ENCODE results near the gene RAD50. TPM values are rescaled to one million over a fixed set of nuclear protein-coding genes. Genes with fewer than 3 reads are reported as not detected.
"Not testable (repeated sequence)": the region's sequence is repeated elsewhere in the genome, so short reads cannot be mapped to it uniquely, and the experiment has no call there.

RAD50 gene
- 24.5 and 27.8 TPM in 2 replicates for total RNA-seq (2014; rRNA removed; shearing (Covaris generic))
- 11.2 and 15.4 TPM in 2 replicates for polyA plus RNA-seq (2015; cell fraction: cytosol; rRNA removed)
- 25.1 and 39.2 TPM in 2 replicates for polyA plus RNA-seq (2015; cell fraction: nucleus; rRNA removed)

DNA sequence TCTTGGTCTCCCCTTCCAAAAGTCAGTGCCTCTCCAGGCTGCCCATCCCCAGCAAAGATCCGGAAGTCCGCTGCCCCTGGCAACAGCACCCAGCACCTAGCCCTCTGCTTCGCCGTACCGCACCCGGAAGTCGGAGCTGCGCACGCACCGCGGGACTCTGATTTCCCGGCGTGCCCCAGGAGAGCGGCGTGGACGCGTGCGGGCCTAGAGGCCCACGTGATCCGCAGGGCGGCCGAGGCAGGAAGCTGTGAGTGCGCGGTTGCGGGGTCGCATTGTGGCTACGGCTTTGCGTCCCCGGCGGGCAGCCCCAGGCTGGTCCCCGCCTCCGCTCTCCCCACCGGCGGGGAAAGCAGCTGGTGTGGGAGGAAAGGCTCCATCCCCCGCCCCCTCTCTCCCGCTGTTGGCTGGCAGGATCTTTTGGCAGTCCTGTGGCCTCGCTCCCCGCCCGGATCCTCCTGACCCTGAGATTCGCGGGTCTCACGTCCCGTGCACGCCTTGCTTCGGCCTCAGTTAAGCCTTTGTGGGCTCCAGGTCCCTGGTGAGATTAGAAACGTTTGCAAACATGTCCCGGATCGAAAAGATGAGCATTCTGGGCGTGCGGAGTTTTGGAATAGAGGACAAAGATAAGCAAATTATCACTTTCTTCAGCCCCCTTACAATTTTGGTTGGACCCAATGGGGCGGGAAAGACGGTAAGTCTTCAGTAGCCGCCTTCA, at the start of gene RAD50:
Gene RAD50 (plus strand): TSS at position 215 of the 715 bp plus-strand sequence. CDS start 348 bp downstream, at position 563.
- DNase-seq (ENCODE audit: low read depth, low spot score) = peak; percentile 92
- in situ Hi-C loops (cut with HindIII; ENCODE audit: low pct_unique_long_range_greater_than_20kb, low sequenced_read_pairs) = no loop called here

GRCh38 chr5:132510076-132510475, 46.7 kb upstream of the RAD50 start:
- in situ Hi-C loops (cut with HindIII; ENCODE audit: low pct_unique_long_range_greater_than_20kb, low sequenced_read_pairs) = no loop called here

GRCh38 chr5:132513618-132514336, 43.0 kb upstream of the RAD50 start:
- in situ Hi-C loops (cut with HindIII; ENCODE audit: low pct_unique_long_range_greater_than_20kb, low sequenced_read_pairs); DNase-seq (ENCODE audit: low read depth, low spot score): not testable (repeated sequence)

More at GRCh38 chr5:132510076-132510475, 46.7 kb upstream of the RAD50 start:
- DNase-seq (ENCODE audit: low read depth, low spot score) = no peak

DNA sequence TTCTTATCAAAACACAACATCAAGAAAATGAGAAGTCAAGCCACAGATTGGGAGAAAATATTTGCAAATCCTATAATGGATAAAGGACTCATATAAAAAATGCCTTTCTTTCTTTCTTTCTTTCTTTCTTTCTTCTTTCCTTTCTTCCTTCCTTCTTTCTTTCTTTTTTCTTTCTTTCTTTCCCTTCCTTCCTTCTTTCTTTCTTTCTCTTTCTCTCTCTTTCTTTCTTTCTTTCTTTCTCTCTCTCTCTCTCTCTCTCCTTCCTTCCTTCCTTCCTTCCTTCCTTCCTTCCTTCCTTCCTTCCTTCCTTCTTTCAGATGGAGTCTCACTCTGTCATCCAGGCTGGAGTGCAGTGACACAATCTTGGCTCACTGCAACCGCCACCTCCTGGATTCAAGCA, 34.7 kb upstream of the RAD50 start:
- in situ Hi-C loops (cut with HindIII; ENCODE audit: low pct_unique_long_range_greater_than_20kb, low sequenced_read_pairs) = not testable (repeated sequence)

DNA sequence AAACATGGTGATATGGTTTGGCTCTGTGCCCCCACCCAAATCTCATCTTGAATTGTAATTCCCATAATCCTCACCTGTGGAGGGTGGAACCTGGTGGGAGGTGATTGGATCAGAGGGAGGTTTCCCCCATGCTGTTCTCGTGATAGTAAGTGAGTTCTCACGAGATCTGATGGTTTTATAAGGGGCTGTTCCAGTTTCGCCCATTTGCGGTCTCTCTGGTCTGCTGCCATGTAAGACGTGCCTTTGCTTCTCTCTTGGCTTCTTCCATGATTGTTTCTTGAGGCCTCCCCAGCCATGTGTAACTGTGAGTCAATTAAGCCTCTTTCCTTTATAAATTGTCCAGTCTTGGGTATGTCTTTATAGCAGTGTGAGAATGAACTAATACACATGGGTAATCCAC, 31.9 kb upstream of the RAD50 start:
- in situ Hi-C loops (cut with HindIII; ENCODE audit: low pct_unique_long_range_greater_than_20kb, low sequenced_read_pairs); DNase-seq (ENCODE audit: low read depth, low spot score): not testable (repeated sequence)

More for the DNA sequence above, 34.7 kb upstream of the RAD50 start:
- not testable (repeated sequence) for DNase-seq (ENCODE audit: low read depth, low spot score)

GRCh38 chr5:132525299-132525724, 31.5 kb upstream of the RAD50 start:
- in situ Hi-C loops (cut with HindIII; ENCODE audit: low pct_unique_long_range_greater_than_20kb, low sequenced_read_pairs) = no loop called here
- DNase-seq (ENCODE audit: low read depth, low spot score) = no peak

GRCh38 chr5:132526290-132526973, 30.3 kb upstream of the RAD50 start:
- in situ Hi-C loops (cut with HindIII; ENCODE audit: low pct_unique_long_range_greater_than_20kb, low sequenced_read_pairs) = no loop called here
- DNase-seq (ENCODE audit: low read depth, low spot score) = peak; percentile 73

DNA sequence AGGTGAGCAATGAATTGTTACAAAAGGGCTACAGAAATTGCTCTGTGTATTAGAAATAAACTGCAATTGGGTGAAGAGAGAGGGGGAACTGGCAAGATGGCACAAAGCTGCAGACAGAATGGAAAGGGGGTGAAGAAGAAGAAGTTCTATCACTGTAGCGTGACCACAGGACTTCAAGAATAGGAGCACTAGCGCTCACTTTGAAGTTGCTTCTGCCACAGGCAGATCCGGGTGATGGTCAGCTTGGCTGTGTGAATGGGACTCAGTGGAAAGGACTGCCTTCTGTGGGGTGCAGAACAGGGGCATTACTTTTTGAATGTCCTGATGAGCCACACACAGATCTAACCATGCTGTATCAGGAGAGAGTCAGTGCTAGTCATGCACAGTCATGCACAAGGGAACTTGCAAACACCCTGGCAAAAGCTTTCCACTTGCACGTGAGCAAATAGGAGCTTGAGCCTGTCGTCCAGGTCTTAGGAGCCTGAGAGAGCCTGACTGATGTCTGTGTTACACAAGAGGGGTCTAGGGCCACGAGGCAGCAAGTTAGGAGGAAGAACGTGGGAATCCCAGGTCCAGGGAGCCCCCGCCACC, 29.7 kb upstream of the RAD50 start:
- no peak for DNase-seq (ENCODE audit: low read depth, low spot score)
- in situ Hi-C loops (cut with HindIII; ENCODE audit: low pct_unique_long_range_greater_than_20kb, low sequenced_read_pairs) = no loop called here

DNA sequence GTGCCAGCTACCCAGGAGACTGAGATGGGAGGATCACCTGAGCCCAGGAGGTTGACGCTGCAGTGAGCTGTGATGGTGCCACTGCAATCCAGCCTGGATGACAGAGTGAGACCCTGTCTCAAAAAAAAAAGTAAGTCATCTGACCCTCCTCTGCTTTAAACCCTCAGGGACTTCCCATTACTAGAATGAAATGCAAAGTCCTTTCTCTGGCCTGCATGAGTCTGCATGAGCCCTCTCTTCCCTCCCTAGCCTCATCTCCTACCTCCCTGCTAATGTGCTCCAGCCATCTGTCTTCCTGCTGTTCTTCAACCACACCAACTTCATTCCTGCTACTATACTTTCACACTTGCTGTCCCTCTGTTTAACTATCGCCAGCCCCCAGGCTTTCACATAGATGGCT, 28.8 kb upstream of the RAD50 start:
- in situ Hi-C loops (cut with HindIII; ENCODE audit: low pct_unique_long_range_greater_than_20kb, low sequenced_read_pairs) = no loop called here
- DNase-seq (ENCODE audit: low read depth, low spot score) = no peak

- in situ Hi-C loops (cut with HindIII; ENCODE audit: low pct_unique_long_range_greater_than_20kb, low sequenced_read_pairs) = no loop called here
- DNase-seq (ENCODE audit: low read depth, low spot score) = no peak
Measured at GRCh38 chr5:132528866-132529634, 27.7 kb upstream of the RAD50 start.

DNA sequence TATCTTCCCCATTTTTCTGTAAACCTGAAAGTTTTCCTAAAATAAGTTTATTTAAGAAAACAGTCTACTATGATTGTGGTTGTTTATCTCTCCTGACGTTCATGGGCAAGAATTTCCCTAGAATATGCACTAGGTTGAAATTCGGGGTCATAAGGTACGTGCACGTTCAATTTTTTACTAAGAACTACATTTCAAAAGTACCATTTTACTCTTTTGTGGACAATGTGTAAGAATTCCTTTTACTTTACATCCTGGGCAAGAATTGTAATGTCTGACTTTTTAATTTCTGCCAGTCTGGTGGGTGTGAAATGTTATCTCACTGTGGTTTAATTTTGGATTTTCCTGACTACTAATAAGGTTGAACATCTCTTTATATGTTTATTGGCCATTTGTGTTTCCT, 25.8 kb upstream of the RAD50 start:
- DNase-seq (ENCODE audit: low read depth, low spot score) = no peak
- in situ Hi-C loops (cut with HindIII; ENCODE audit: low pct_unique_long_range_greater_than_20kb, low sequenced_read_pairs) = no loop called here

DNA sequence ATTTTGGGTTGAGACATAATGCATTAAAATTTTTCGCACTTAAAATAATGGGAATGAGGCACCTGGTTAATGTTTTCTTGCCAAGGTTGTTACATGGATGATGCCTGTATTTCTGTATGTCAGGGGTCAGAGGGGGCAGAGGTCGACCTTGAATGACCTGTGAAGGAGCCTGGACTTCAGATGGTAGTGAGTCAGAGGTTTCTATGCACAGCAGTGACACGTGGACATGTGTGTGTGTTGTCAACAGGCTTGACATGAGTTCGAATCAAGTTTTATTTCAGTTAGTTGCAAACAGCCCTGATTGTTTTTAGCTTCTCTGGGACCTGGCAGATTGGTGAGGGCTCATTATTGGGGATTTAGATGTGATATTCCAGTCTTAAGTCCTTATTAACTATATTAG, 17.1 kb upstream of the RAD50 start:
- no peak for DNase-seq (ENCODE audit: low read depth, low spot score)
- in situ Hi-C loops (cut with HindIII; ENCODE audit: low pct_unique_long_range_greater_than_20kb, low sequenced_read_pairs) = no loop called here

- no peak for DNase-seq (ENCODE audit: low read depth, low spot score)
- in situ Hi-C loops (cut with HindIII; ENCODE audit: low pct_unique_long_range_greater_than_20kb, low sequenced_read_pairs) = no loop called here
Measured at GRCh38 chr5:132540149-132540548, 16.6 kb upstream of the RAD50 start.

DNA sequence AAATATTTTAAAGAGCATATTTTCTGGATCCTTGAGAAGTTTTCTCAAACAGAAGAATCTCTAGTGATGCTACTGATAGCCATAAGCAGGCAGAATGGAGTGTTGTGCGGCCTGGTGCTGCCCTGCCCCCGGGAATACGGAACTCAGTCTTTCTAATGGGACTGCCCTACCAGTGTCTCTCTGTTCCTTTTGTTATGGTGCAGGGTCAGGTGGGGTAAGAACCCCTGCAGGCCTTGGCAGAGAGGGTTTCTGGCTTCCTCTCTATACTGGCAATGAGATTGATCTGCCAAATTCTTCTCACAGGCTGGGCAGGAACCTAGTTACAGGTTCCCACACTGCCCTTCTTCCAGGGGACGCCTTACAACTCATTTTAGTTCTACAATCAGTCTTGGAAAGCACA, 16.0 kb upstream of the RAD50 start:
- in situ Hi-C loops (cut with HindIII; ENCODE audit: low pct_unique_long_range_greater_than_20kb, low sequenced_read_pairs) = no loop called here

GRCh38 chr5:132543472-132544201, 13.1 kb upstream of the RAD50 start, which contains the start of gene IL5:
IL5 (minus strand) TSS chr5:132543522; CDS start chr5:132543478, 44 bp downstream.
- in situ Hi-C loops (cut with HindIII; ENCODE audit: low pct_unique_long_range_greater_than_20kb, low sequenced_read_pairs) = no loop called here
- DNase-seq (ENCODE audit: low read depth, low spot score) = no peak

More for the DNA sequence above, 16.0 kb upstream of the RAD50 start:
- DNase-seq (ENCODE audit: low read depth, low spot score) = no peak

GRCh38 chr5:132546108-132546507, 10.7 kb upstream of the RAD50 start:
- DNase-seq (ENCODE audit: low read depth, low spot score) = no peak
- in situ Hi-C loops (cut with HindIII; ENCODE audit: low pct_unique_long_range_greater_than_20kb, low sequenced_read_pairs) = no loop called here
